H1 (cell line): Measurements from ENCODE around the gene ZNF232. TPM values are rescaled to one million over a fixed set of nuclear protein-coding genes. Genes with fewer than 3 reads are reported as not detected.

Experiments used
- CTCF ChIA-PET: fragments of 300-600 bp; sonication (Branson Sonifier 250); formaldehyde crosslinking; loops from one replicate; lab custom pipeline; 2021; ENCODE audit not compliant: partially characterized antibody; lab: Charles Lee
- POLR2A ChIA-PET: fragments of 300-600 bp; sonication (Branson Sonifier 250); formaldehyde crosslinking; loops from one replicate; lab custom pipeline; 2021; ENCODE audit warnings: inconsistent platforms; ENCODE audit not compliant: partially characterized antibody; lab: Charles Lee
- DNase-seq, 2 experiments: peaks; one replicate each; pipeline versions ENCODE4 v3.0.0 to v3.0.0-alpha.2; 2010 to 2022; ENCODE audit warnings: low spot score in 2 of 2, low read depth in 1 of 2, mixed read lengths in 1 of 2
- FAIRE-seq: peaks from 2 replicates; lab custom pipeline; 2011; peaks lifted over from hg19 to GRCh38; lab: Jason Lieb, UNC
- H2AFZ ChIP-seq: 2 replicates; pipeline ENCODE4 v1.8.1; 2012; ENCODE audit warnings: low read length, inconsistent platforms
- H2AK5ac ChIP-seq: 2 replicates; pipeline ENCODE4 v1.6.1; 2013; ENCODE audit warnings: low read depth, low read length
- H2BK120ac ChIP-seq: replicated peaks from 2 replicates; pipeline ENCODE3; 2013; ENCODE audit warnings: low read depth, low read length, inconsistent platforms
- H2BK12ac ChIP-seq: 2 replicates; pipeline ENCODE4 v1.6.1; 2013; ENCODE audit warnings: low read depth, low read length
- H2BK15ac ChIP-seq: 2 replicates; pipeline ENCODE4 v1.6.1; 2013; ENCODE audit warnings: low read length
- H2BK20ac ChIP-seq: 2 replicates; pipeline ENCODE4 v1.6.1; 2013; ENCODE audit warnings: low read length
- H2BK5ac ChIP-seq: 2 replicates; pipeline ENCODE4 v1.6.1; 2013; ENCODE audit warnings: low read depth, low read length
- H3K14ac ChIP-seq: 2 replicates; pipeline ENCODE4 v1.6.1; 2013; ENCODE audit warnings: inconsistent platforms; ENCODE audit not compliant: insufficient read length
- H3K18ac ChIP-seq: 2 replicates; pipeline ENCODE4 v1.6.1; 2013; ENCODE audit warnings: low read length; ENCODE audit errors: extremely low read depth
- H3K23ac ChIP-seq: 2 replicates; pipeline ENCODE4 v1.6.1; 2013; ENCODE audit warnings: inconsistent platforms; ENCODE audit not compliant: insufficient read length
- H3K23me2 ChIP-seq: 2 replicates; pipeline ENCODE4 v1.6.1; 2013; ENCODE audit warnings: low read depth, low read length
- H3K27ac ChIP-seq: 2 replicates; pipeline ENCODE4 v1.6.1; 2011; ENCODE audit warnings: low read depth, low read length, inconsistent platforms
- H3K27me3 ChIP-seq, 4 experiments: replicated peaks in 1 of 4; 1 replicate in 1 of 4; 2 replicates in 3 of 4; pipeline versions ENCODE4 v1.6.1 to v1.8.1; 2011 to 2013; ENCODE audit warnings: low read length in 3 of 4, mild to moderate bottlenecking in 3 of 4, inconsistent platforms in 2 of 4, mixed read lengths in 2 of 4, moderate library complexity in 1 of 4; ENCODE audit not compliant: control insufficient read depth in 3 of 4, insufficient read depth in 3 of 4; ENCODE audit errors: extremely low read depth in 1 of 4
- H3K36me3 ChIP-seq, 4 experiments: 2 replicates each; pipeline versions ENCODE4 v1.6.1 to v1.8.1; 2011 to 2013; ENCODE audit warnings: mild to moderate bottlenecking in 4 of 4, low read length in 3 of 4, moderate library complexity in 2 of 4, control low read depth in 1 of 4, inconsistent platforms in 1 of 4; ENCODE audit not compliant: insufficient read depth in 4 of 4, control insufficient read depth in 2 of 4
- H3K4ac ChIP-seq: replicated peaks from 2 replicates; pipeline ENCODE3; 2013; ENCODE audit warnings: low read length, low read depth, mixed read lengths, inconsistent platforms; ENCODE audit not compliant: insufficient read length
- H3K4me1 ChIP-seq, 4 experiments: replicated peaks in 1 of 4; 1 replicate in 1 of 4; 2 replicates in 3 of 4; pipeline versions ENCODE4 v1.6.1 to v1.8.1; 2011 to 2013; ENCODE audit warnings: low read length in 3 of 4, inconsistent platforms in 2 of 4, mixed read lengths in 1 of 4; ENCODE audit not compliant: insufficient read depth in 4 of 4, control insufficient read depth in 3 of 4
- H3K4me2 ChIP-seq, 2 experiments: 2 replicates each; pipeline versions ENCODE4 v1.6.1 to v1.8.1; 2011 to 2013; ENCODE audit warnings: low read depth in 2 of 2, low read length in 2 of 2, control low read depth in 1 of 2, inconsistent platforms in 1 of 2, mild to moderate bottlenecking in 1 of 2; ENCODE audit not compliant: insufficient read depth in 1 of 2
- H3K4me3 ChIP-seq, 4 experiments: fragments of 200-600, 300-600 bp in 1 of 4; sonication (generic), shearing (Covaris generic), sonication (Bioruptor Twin) in 1 of 4; 2 replicates each; pipeline versions ENCODE4 v1.5.1 to v1.8.1; 2011 to 2016; ENCODE audit warnings: low read length in 4 of 4, low read depth in 3 of 4, control low read depth in 2 of 4, inconsistent platforms in 2 of 4, mild to moderate bottlenecking in 2 of 4, mixed read lengths in 1 of 4, moderate library complexity in 1 of 4; ENCODE audit not compliant: insufficient read depth in 2 of 4; ENCODE audit errors: extremely low read depth in 1 of 4
- H3K56ac ChIP-seq: replicated peaks from 2 replicates; pipeline ENCODE3; 2013; ENCODE audit warnings: low read depth, mild to moderate bottlenecking, mixed read lengths, low read length, inconsistent platforms; ENCODE audit not compliant: insufficient read length
- H3K79me1 ChIP-seq: 2 replicates; pipeline ENCODE4 v1.6.1; 2013; ENCODE audit warnings: low read depth, low read length, control low read depth
- H3K79me2 ChIP-seq, 2 experiments: 2 replicates each; pipeline versions ENCODE4 v1.6.1 to v1.8.1; 2012 to 2013; ENCODE audit warnings: low read length in 2 of 2, mild to moderate bottlenecking in 2 of 2, inconsistent platforms in 1 of 2; ENCODE audit not compliant: insufficient read depth in 2 of 2, control insufficient read depth in 1 of 2
- H3K9ac ChIP-seq, 4 experiments: replicated peaks in 1 of 4; 1 replicate in 1 of 4; 2 replicates in 3 of 4; pipeline versions ENCODE4 v1.6.1 to v1.8.1; 2011 to 2013; ENCODE audit warnings: low read depth in 3 of 4, low read length in 3 of 4, control low read depth in 2 of 4, mild to moderate bottlenecking in 2 of 4, moderate library complexity in 2 of 4, inconsistent platforms in 1 of 4; ENCODE audit errors: extremely low read depth in 1 of 4
- H3K9me3 ChIP-seq, 2 experiments: 2 replicates each; pipeline versions ENCODE4 v1.6.1 to v1.8.1; 2012 to 2013; ENCODE audit warnings: mild to moderate bottlenecking in 2 of 2, moderate library complexity in 2 of 2, control low read depth in 1 of 2, inconsistent platforms in 1 of 2, low read depth in 1 of 2, low read length in 1 of 2, mixed read lengths in 1 of 2; ENCODE audit not compliant: insufficient read depth in 2 of 2
- H4K20me1 ChIP-seq, 2 experiments: replicated peaks in 1 of 2; 2 replicates each; pipeline versions ENCODE3 to v1.8.1; 2011 to 2013; ENCODE audit warnings: inconsistent platforms in 2 of 2, low read length in 2 of 2, mild to moderate bottlenecking in 1 of 2; ENCODE audit not compliant: insufficient read depth in 2 of 2, control insufficient read depth in 1 of 2
- H4K5ac ChIP-seq: 2 replicates; pipeline ENCODE4 v1.6.1; 2013; ENCODE audit warnings: low read length, low read depth, mixed read lengths, inconsistent platforms; ENCODE audit not compliant: insufficient read length
- H4K8ac ChIP-seq: 2 replicates; pipeline ENCODE4 v1.8.0; 2013; ENCODE audit warnings: mild to moderate bottlenecking, moderate library complexity, low read length, inconsistent platforms; ENCODE audit not compliant: insufficient read depth; ENCODE audit errors: extremely low read depth
- H4K91ac ChIP-seq: replicated peaks from 2 replicates; pipeline ENCODE3; 2013; ENCODE audit warnings: low read length, mixed read lengths, inconsistent platforms; ENCODE audit not compliant: insufficient read length
- RFX5 ChIP-seq: IDR thresholded peaks from 2 replicates; pipeline ENCODE4 v1.6.1; 2011; ENCODE audit warnings: low read depth, low read length, improper control_type of control experiment, borderline replicate concordance
- SIRT6 ChIP-seq: IDR thresholded peaks from one replicate; pipeline ENCODE4 v1.7.1; 2012; ENCODE audit warnings: low read length, inconsistent platforms
- TBP ChIP-seq: IDR thresholded peaks from 2 replicates; pipeline ENCODE4 v1.6.1; 2011; ENCODE audit warnings: low read depth, low read length, improper control_type of control experiment
- YY1 ChIP-seq: IDR thresholded peaks from 2 replicates; pipeline ENCODE4 v1.6.1; 2011; ENCODE audit warnings: low read depth, mild to moderate bottlenecking, low read length
- ZNF274 ChIP-seq: IDR thresholded peaks from 2 replicates; pipeline ENCODE4 v1.7.0; 2012; ENCODE audit warnings: low read length, borderline replicate concordance; ENCODE audit errors: extremely low read depth
- WGBS, 2 experiments: shearing (Covaris generic) in 1 of 2; methylation state at CpG; one replicate each; pipeline versions ENCODE4 v1.1.6 to v1.1.7; 2013 to 2015; ENCODE audit warnings: low lambda C conversion rate in 2 of 2, mixed read lengths in 2 of 2, inconsistent platforms in 1 of 2, low coverage in 1 of 2, missing lambda C conversion rate in 1 of 2; ENCODE audit not compliant: insufficient replicate concordance in 2 of 2, insufficient coverage in 1 of 2, insufficient read length in 1 of 2; ENCODE audit errors: extremely low coverage in 1 of 2, missing lambda C conversion rate in 1 of 2; 5-methylcytosine and 5-hydroxymethylcytosine counted together
- polyA plus RNA-seq, 7 experiments: library from polyadenylated mRNA; depleted of rRNA in 3 of 7; stranded (reverse) in 5 of 7; unstranded in 2 of 7; fragments of >200 nt in 5 of 7; fragments of 200-250 nt in 2 of 7; gene quantifications; 1 replicate in 5 of 7; 2 replicates in 1 of 7; 4 replicates in 1 of 7; pipeline versions ENCODE4 v1.2.1 to v1.2.3, GENCODE V29; 2011 to 2013; ENCODE audit warnings: missing spikeins in 2 of 7, mixed read lengths in 2 of 7
- total RNA-seq: library from RNA; stranded (reverse); fragmentation: NEBNext Ultra II Directional; extraction: Animal tissue kit (Norgen Biotek cat#: 25700); gene quantifications from 2 replicates; pipeline ENCODE4 v1.2.1, GENCODE V29; 2021

Gene ZNF232
- total and polyA plus RNA-seq, 2 of the 8 experiments (the other 6 are each of a cell fraction or from before 2014, with no cell fraction given): 11.1 to 41.0 TPM

GRCh38 chr17:5092218-5093010, 19.3 kb downstream of the ZNF232 start:
- peaks cover 54 to 77% of the 10 kb centered on the region in 2 experiments for H3K9me3 ChIP-seq

More at GRCh38 chr17:5092218-5093010, 19.3 kb downstream of the ZNF232 start:
- no peak overlapping the region for H2BK15ac ChIP-seq
- H3K27ac ChIP-seq: no peak overlapping the region
- no peak overlapping the region for H3K9ac ChIP-seq
- H2AK5ac ChIP-seq: no peak overlapping the region
- peaks cover 6% of the 10 kb centered on the region; the same call in 1 of the 2 replicates for H3K23me2 ChIP-seq
- no peaks in the 10 kb centered on the region for H3K4me1 ChIP-seq
- H2BK120ac ChIP-seq: no peak overlapping the region
- no peak overlapping the region for H3K56ac ChIP-seq
- ChIA-PET CTCF (interaction anchor here (0.6 to 1.5 kb wide), 2 partner anchors 30 to 477 kb away, joined by 3 to 8 read pairs; no protein-coding TSS in a partner anchor), POLR2A (interaction anchor here (1.0 to 1.8 kb wide), 4 partner anchors 11 to 18 kb away, joined by 3 to 4 read pairs (median 3); partner anchors contain the start of gene ZFP3)
- H3K23ac ChIP-seq: no peak overlapping the region
- no peaks in the 10 kb centered on the region for H4K20me1 ChIP-seq
- H3K27me3 ChIP-seq: peaks cover 0 to 15% (median 9%) of the 10 kb centered on the region in 4 experiments; a peak in 6 of 7 replicates
- H4K91ac ChIP-seq: no peak overlapping the region
- no peak overlapping the region for H2AFZ ChIP-seq
- 84% methylated on average over 6 of the region's 6 CpGs; no CpG with 5 or more reads in 1 of the 2 experiments for WGBS, 2 experiments
- FAIRE-seq (no peak), DNase-seq (no peak)
- H3K4ac ChIP-seq: no peak overlapping the region
- no peak overlapping the region for H3K14ac ChIP-seq
- no peak overlapping the region for H3K4me2 ChIP-seq
- H2BK20ac ChIP-seq: no peak overlapping the region
- no peaks in the 10 kb centered on the region for H3K79me1 ChIP-seq
- no peak overlapping the region for H2BK5ac ChIP-seq
- no peak overlapping the region for H4K8ac ChIP-seq
- no peak overlapping the region for H2BK12ac ChIP-seq
- H3K79me2 ChIP-seq: no peaks in the 10 kb centered on the region
- H4K5ac ChIP-seq: no peak overlapping the region
- H3K4me3 ChIP-seq: no peak overlapping the region
- TF ChIP-seq SIRT6: no peak
- TF ChIP-seq YY1: no peak
- no peak for TF ChIP-seq TBP
- no peak for TF ChIP-seq RFX5
- peak; percentile 92 for TF ChIP-seq ZNF274
- no peak overlapping the region for H3K18ac ChIP-seq
- H3K36me3 ChIP-seq: peaks cover 0 to 6% (median 0%) of the 10 kb centered on the region in 4 experiments; a peak in 2 of 8 replicates
